AG08396 (cell line): ENCODE measurements around the gene PPP1R15A.
"Not testable (repeated sequence)": the region's sequence is repeated elsewhere in the genome, so short reads cannot be mapped to it uniquely, and the experiment has no call there.

Experiments
- DNase-seq: peaks from one replicate; pipeline ENCODE4 v3.0.0; 2012; ENCODE audit warnings: low spot score, mixed read lengths

PPP1R15A gene

GRCh38 chr19:48915757-48916156, 43.5 kb downstream of the PPP1R15A start:
- no peak for DNase-seq

GRCh38 chr19:48918071-48918470, 45.9 kb downstream of the PPP1R15A start:
- no peak for DNase-seq

GRCh38 chr19:48918801-48919247, 46.6 kb downstream of the PPP1R15A start:
- DNase-seq, result no peak

GRCh38 chr19:48919271-48919670, 47.0 kb downstream of the PPP1R15A start:
- DNase-seq, result not testable (repeated sequence)

- no peak for DNase-seq
Observed at GRCh38 chr19:48920949-48921348, 48.7 kb downstream of the PPP1R15A start.

- no peak for DNase-seq
Observed at GRCh38 chr19:48921721-48922500, 49.7 kb downstream of the PPP1R15A start.

GRCh38 chr19:48922548-48923490, 50.6 kb downstream of the PPP1R15A start:
- no peak for DNase-seq

- DNase-seq, result peak; percentile 58
Observed at GRCh38 chr19:48925240-48925843, 53.1 kb downstream of the PPP1R15A start.
